GM19099 (cell line): ENCODE data around the gene HPDL.

ENCODE experiments used
- POLR2A ChIP-seq: IDR thresholded peaks from 3 replicates; pipeline ENCODE4 v1.6.1; 2011; ENCODE audit warnings: low read depth; ENCODE audit not compliant: insufficient read length; ENCODE audit errors: extremely low read depth

HPDL gene

DNA sequence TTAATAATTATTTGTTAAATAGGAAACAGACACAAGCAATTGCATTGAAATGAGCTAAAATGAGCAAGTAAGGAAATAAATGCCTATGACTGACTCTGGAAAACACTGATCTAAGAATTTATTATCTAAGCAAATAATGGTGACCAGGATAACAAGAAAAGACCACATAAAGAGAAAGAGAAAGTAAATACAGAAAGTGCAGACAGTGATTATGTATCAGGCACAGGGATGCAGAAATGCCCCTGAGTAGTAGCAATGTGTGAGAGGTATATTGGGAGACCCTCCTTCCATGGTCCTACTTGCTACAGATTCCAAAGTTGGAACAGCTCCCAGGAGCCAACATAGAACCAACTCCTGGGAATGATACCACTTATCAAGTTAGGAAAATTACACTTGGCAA lies 46.9 kb downstream of the HPDL start:
- TF ChIP-seq POLR2A = no peak

DNA sequence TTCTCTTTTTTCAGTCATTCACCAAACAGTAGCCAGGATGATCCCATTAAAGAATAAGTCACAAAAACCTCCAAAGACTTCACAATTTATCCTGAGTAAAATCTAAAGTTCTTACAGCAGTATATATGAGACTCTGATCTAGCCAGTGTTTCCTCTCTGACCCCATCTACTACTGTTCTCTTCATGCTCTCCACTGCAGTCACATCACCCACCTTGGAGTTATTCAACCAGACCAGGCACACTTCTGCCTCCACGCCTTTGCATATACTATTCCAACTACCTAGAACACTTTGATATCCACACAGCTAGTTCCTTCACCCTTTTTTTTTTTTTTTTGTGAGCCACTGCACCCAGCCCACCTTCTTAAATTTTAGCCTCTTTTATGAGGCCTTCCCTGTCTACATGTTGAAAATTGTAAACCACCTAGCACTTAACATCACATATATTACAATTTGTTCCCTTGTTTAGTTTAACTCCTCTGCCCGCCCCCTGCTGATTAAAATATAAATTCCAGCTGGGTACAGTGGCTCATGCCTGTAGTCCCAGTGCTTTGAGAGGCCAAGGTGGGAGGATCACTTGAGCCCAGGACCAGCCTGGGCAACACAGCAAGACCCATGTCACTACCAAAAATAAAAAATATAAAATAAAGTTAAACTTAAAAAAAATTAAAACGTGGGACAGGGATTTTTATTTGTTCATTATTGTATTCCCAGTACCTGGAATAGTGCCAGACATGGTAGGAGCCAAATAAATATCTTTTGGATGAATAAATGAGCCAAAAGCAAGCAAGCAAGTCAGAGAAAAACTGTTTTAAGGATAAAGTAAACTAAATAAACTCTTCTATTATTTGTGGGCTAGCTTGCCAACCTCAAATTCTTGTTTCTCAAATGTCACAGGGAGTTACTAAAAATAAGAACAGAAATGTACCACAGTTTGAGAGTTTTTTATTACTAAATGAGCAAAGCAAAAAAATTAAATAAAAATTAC lies 48.7 kb downstream of the HPDL start:
- TF ChIP-seq POLR2A = no peak

DNA sequence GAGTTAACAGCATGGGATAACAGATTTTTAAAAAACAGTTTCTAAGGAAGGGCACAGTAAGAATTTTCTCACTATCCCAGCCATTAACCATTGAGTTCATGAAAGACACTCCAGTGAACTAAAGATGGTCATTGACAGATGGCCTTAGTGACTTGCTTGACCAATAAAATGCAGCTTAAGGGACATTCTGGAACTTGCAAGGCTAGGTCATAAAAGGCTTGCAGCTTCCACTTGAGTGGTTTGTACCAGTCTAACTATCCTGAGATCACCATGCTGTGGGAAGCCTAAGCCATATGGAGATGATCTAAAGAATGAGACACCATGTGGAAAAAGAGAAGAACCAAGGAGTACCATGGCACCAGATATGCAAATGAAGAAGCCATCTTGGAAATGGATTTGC lies 51.5 kb downstream of the HPDL start:
- TF ChIP-seq POLR2A = no peak
